WTC11 (cell line): Measurements from ENCODE around the gene SPATA6. TPM values are rescaled to one million over a fixed set of nuclear protein-coding genes. Genes with fewer than 3 reads are reported as not detected.

Source experiments
- ATAC-seq: fragments of 200-7000 bp; cut with Tn5 transposase; 2 replicates; pipeline ENCODE4 v1.10.0; 2021; ENCODE audit warnings: mild to moderate bottlenecking, moderate library complexity
- CTCF ChIA-PET: fragments of 300-600 bp; sonication (Branson Sonifier 250); formaldehyde crosslinking; loops from one replicate; lab custom pipeline; 2021; ENCODE audit warnings: antibody characterized with exemption; lab: Charles Lee
- POLR2A ChIA-PET: fragments of 350-600 bp; sonication (Branson Sonifier 250); formaldehyde crosslinking; loops from one replicate; lab custom pipeline; 2021; ENCODE audit warnings: antibody characterized with exemption; lab: Charles Lee
- DNase-seq: peaks from one replicate; pipeline ENCODE4 v3.0.0; 2021; ENCODE audit warnings: low spot score
- H3K27ac Mint-ChIP-seq: 2 replicates; pipeline ENCODE4 v1.8.0; 2021; ENCODE audit warnings: mixed read lengths
- H3K27me3 Mint-ChIP-seq: 2 replicates; pipeline ENCODE4 v1.8.0; 2021; ENCODE audit warnings: low read depth, mild to moderate bottlenecking, moderate library complexity, mixed read lengths
- H3K36me3 Mint-ChIP-seq: 2 replicates; pipeline ENCODE4 v1.8.0; 2021; ENCODE audit warnings: mixed read lengths
- H3K4me1 Mint-ChIP-seq: 2 replicates; pipeline ENCODE4 v1.8.0; 2022; ENCODE audit warnings: mixed read lengths
- H3K4me3 Mint-ChIP-seq: 2 replicates; pipeline ENCODE4 v1.8.0; 2021; ENCODE audit warnings: mild to moderate bottlenecking, moderate library complexity, mixed read lengths
- H3K9me3 Mint-ChIP-seq: 2 replicates; pipeline ENCODE4 v1.8.0; 2021; ENCODE audit warnings: mixed read lengths
- CBFB ChIP-seq: sonication (generic); formaldehyde crosslinking; IDR thresholded peaks from 2 replicates; pipeline ENCODE4 v1.8.1; 2022; ENCODE audit warnings: mild to moderate bottlenecking, low read depth, missing genetic modification reagents
- CTCF ChIP-seq: fragments of 200-600 bp; IDR thresholded peaks from 2 replicates; pipeline ENCODE4 v1.8.0; 2022; ENCODE audit warnings: antibody characterized with exemption
- E2F1 ChIP-seq: sonication (generic); formaldehyde crosslinking; IDR thresholded peaks from 2 replicates; pipeline ENCODE4 v1.8.0; 2022; ENCODE audit warnings: mild to moderate bottlenecking, missing genetic modification reagents
- E2F5 ChIP-seq: sonication (generic); formaldehyde crosslinking; IDR thresholded peaks from 2 replicates; pipeline ENCODE4 v1.8.1; 2022; ENCODE audit warnings: mild to moderate bottlenecking, moderate library complexity, missing genetic modification reagents
- ELF4 ChIP-seq: sonication (generic); formaldehyde crosslinking; IDR thresholded peaks from 2 replicates; pipeline ENCODE4 v1.8.1; 2022; ENCODE audit warnings: low read depth, mild to moderate bottlenecking, moderate library complexity, missing genetic modification reagents
- EMX1 ChIP-seq: fragments of 250-450 bp; sonication (Bioruptor Pico); IDR thresholded peaks from 2 replicates; pipeline ENCODE4 v1.8.0; 2021; ENCODE audit warnings: mild to moderate bottlenecking
- ERG ChIP-seq: fragments of 250-450 bp; sonication (Bioruptor Pico); IDR thresholded peaks from 2 replicates; pipeline ENCODE4 v1.8.0; 2021; ENCODE audit warnings: mild to moderate bottlenecking
- ESRRA ChIP-seq: sonication (generic); formaldehyde crosslinking; IDR thresholded peaks from 2 replicates; pipeline ENCODE4 v1.8.1; 2022; ENCODE audit warnings: mild to moderate bottlenecking, missing genetic modification reagents, borderline replicate concordance
- FOXJ3 ChIP-seq: sonication (generic); formaldehyde crosslinking; IDR thresholded peaks from 2 replicates; pipeline ENCODE4 v1.9.0; 2021; ENCODE audit warnings: missing genetic modification reagents, mild to moderate bottlenecking, borderline replicate concordance
- GTF2I ChIP-seq: fragments of 250-450 bp; sonication (Bioruptor Pico); conservative IDR thresholded peaks from 2 replicates; pipeline ENCODE4 v1.4.0; 2021; ENCODE audit warnings: mild to moderate bottlenecking
- JAZF1 ChIP-seq: fragments of 250-450 bp; sonication (Bioruptor Pico); IDR thresholded peaks from 2 replicates; pipeline ENCODE4 v1.9.0; 2021; ENCODE audit warnings: moderate library complexity, mild to moderate bottlenecking, inconsistent platforms
- KAT7 ChIP-seq: sonication (generic); formaldehyde crosslinking; IDR thresholded peaks from 2 replicates; pipeline ENCODE4 v1.8.1; 2023; ENCODE audit warnings: missing genetic modification reagents, mild to moderate bottlenecking, borderline replicate concordance
- MLX ChIP-seq: sonication (generic); formaldehyde crosslinking; IDR thresholded peaks from 2 replicates; pipeline ENCODE4 v1.8.1; 2023; ENCODE audit warnings: mild to moderate bottlenecking, missing genetic modification reagents, moderate library complexity
- NR2C2 ChIP-seq: sonication (generic); formaldehyde crosslinking; IDR thresholded peaks from 2 replicates; pipeline ENCODE4 v1.8.0; 2022; ENCODE audit warnings: mild to moderate bottlenecking, missing genetic modification reagents
- NR3C1 ChIP-seq: sonication (generic); formaldehyde crosslinking; conservative IDR thresholded peaks from 2 replicates; pipeline ENCODE4 v1.8.1; 2023; ENCODE audit warnings: low read depth, mild to moderate bottlenecking, missing genetic modification reagents
- RORB ChIP-seq: fragments of 250-450 bp; sonication (Bioruptor Pico); IDR thresholded peaks from 2 replicates; pipeline ENCODE4 v1.9.0; 2021; ENCODE audit warnings: mild to moderate bottlenecking
- SP1 ChIP-seq: sonication (generic); formaldehyde crosslinking; conservative IDR thresholded peaks from 2 replicates; pipeline ENCODE4 v1.8.1; 2022; ENCODE audit warnings: missing genetic modification reagents
- TCF7 ChIP-seq: sonication (generic); formaldehyde crosslinking; IDR thresholded peaks from 2 replicates; pipeline ENCODE4 v1.8.0; 2022; ENCODE audit warnings: mild to moderate bottlenecking, low read depth, missing genetic modification reagents, moderate library complexity
- ZBTB21 ChIP-seq: sonication (generic); formaldehyde crosslinking; IDR thresholded peaks from 2 replicates; pipeline ENCODE4 v1.8.1; 2023; ENCODE audit warnings: mild to moderate bottlenecking, missing genetic modification reagents, borderline replicate concordance
- ZMAT4 ChIP-seq: fragments of 250-450 bp; sonication (Bioruptor Pico); IDR thresholded peaks from 2 replicates; pipeline ENCODE4 v1.9.0; 2021; ENCODE audit warnings: mild to moderate bottlenecking
- ZNF281 ChIP-seq: sonication (generic); formaldehyde crosslinking; IDR thresholded peaks from 2 replicates; pipeline ENCODE4 v1.8.0; 2023; ENCODE audit warnings: mild to moderate bottlenecking, missing genetic modification reagents
- total RNA-seq: library from RNA; stranded (reverse); gene quantifications from 3 replicates; pipeline ENCODE4 v1.2.3, GENCODE V29; 2021

SPATA6 gene
- total RNA-seq, 1 experiment from 2014 or later: 17.7 TPM

- Mint-ChIP-seq H3K27ac (no peak overlapping the region), H3K4me3 (no peak overlapping the region), H3K27me3 (peaks cover 2% of the 10 kb centered on the region; the same call in 1 of the 2 replicates), H3K36me3 (peaks cover 15% of the 10 kb centered on the region), H3K9me3 (peaks cover 34% of the 10 kb centered on the region), H3K4me1 (no peaks in the 10 kb centered on the region)
- no peak for TF ChIP-seq ELF4 (CRISPR knock-in tag)
- TF ChIP-seq ZNF281 (CRISPR knock-in tag): no peak
- no peak for TF ChIP-seq ESRRA (CRISPR knock-in tag)
- TF ChIP-seq ZBTB21 (CRISPR knock-in tag): no peak
- no peak for TF ChIP-seq RORB (CRISPR knock-in tag)
- TF ChIP-seq JAZF1 (CRISPR knock-in tag): no peak
- TF ChIP-seq ZMAT4 (CRISPR knock-in tag): no peak
- no peak for TF ChIP-seq TCF7 (CRISPR knock-in tag)
- no peak for TF ChIP-seq CBFB (CRISPR knock-in tag)
- TF ChIP-seq E2F5: no peak
- TF ChIP-seq ERG (CRISPR knock-in tag): no peak
- TF ChIP-seq KAT7: no peak
- no peak for TF ChIP-seq E2F1 (CRISPR knock-in tag)
- DNase-seq (no peak), ATAC-seq (no peak)
- ChIA-PET CTCF (no interaction called here), POLR2A (no interaction called here)
Observed at GRCh38 chr1:48344373-48344772, 127.6 kb downstream of the SPATA6 start.

- H3K4me3 Mint-ChIP-seq: no peak overlapping the region
- no peak overlapping the region for H3K27ac Mint-ChIP-seq
- ChIA-PET POLR2A (no interaction called here), CTCF (no interaction called here)
- H3K36me3 Mint-ChIP-seq: peaks cover 17% of the 10 kb centered on the region
- no peak for TF ChIP-seq CTCF
- TF ChIP-seq FOXJ3: no peak
- no peak for TF ChIP-seq NR3C1 (CRISPR knock-in tag)
- TF ChIP-seq E2F1 (CRISPR knock-in tag): no peak
- no peak for TF ChIP-seq ZNF281 (CRISPR knock-in tag)
- no peak for TF ChIP-seq SP1
- TF ChIP-seq MLX: no peak
- no peak for TF ChIP-seq ESRRA (CRISPR knock-in tag)
- no peak for TF ChIP-seq EMX1 (CRISPR knock-in tag)
- TF ChIP-seq TCF7 (CRISPR knock-in tag): no peak
- TF ChIP-seq GTF2I (CRISPR knock-in tag): no peak
- TF ChIP-seq NR2C2 (CRISPR knock-in tag): no peak
- H3K9me3 Mint-ChIP-seq: peaks cover 37% of the 10 kb centered on the region
- ATAC-seq: no peak
- H3K4me1 Mint-ChIP-seq: no peaks in the 10 kb centered on the region
- DNase-seq: no peak
- H3K27me3 Mint-ChIP-seq: peaks cover 2% of the 10 kb centered on the region; the same call in 1 of the 2 replicates
Observed at GRCh38 chr1:48341221-48341620, 130.8 kb downstream of the SPATA6 start.
